ENCODE measurements around the gene INPP5D.

DNA sequence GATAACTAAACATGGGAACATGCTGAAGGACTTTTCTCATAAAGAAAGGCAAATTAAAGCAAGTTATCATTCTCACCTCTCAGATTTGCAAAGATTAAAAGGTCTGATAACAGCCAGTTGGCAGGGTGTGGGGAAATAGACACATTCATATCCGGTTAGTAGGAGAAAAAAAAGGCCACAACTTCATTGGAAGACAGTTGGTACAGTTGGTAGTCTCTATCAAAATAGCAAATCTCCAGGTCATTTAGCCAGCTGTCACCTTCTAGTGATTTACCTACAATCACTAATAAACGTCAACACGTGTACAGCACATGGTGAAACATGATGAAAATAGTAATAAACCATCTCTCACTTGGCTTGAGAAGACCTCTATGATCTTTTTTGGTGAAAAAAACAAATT, 16.6 kb downstream of the INPP5D start:
- TF ChIP-seq, protein P1, sequence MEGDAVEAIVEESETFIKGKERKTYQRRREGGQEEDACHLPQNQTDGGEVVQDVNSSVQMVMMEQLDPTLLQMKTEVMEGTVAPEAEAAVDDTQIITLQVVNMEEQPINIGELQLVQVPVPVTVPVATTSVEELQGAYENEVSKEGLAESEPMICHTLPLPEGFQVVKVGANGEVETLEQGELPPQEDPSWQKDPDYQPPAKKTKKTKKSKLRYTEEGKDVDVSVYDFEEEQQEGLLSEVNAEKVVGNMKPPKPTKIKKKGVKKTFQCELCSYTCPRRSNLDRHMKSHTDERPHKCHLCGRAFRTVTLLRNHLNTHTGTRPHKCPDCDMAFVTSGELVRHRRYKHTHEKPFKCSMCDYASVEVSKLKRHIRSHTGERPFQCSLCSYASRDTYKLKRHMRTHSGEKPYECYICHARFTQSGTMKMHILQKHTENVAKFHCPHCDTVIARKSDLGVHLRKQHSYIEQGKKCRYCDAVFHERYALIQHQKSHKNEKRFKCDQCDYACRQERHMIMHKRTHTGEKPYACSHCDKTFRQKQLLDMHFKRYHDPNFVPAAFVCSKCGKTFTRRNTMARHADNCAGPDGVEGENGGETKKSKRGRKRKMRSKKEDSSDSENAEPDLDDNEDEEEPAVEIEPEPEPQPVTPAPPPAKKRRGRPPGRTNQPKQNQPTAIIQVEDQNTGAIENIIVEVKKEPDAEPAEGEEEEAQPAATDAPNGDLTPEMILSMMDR (IDR thresholded peaks at IDR 0.05; ENCODE audit: insufficient read depth, low read length, poor library complexity, severe bottlenecking) = no peak
- no peak for TF ChIP-seq EZH2phosphoT487 (conservative IDR thresholded peaks at IDR 0.05; ENCODE audit: low read length)

Data from SU-DHL-6 (cell line).